Measurements from ENCODE around the gene KCNT1. TPM values are rescaled to one million over a fixed set of nuclear protein-coding genes. Genes with fewer than 3 reads are reported as not detected.

The KCNT1 gene
- total RNA-seq, 4 donors from 2014 or later, result 0.28 to 0.52 TPM; not detected in 2

- no peaks in the 10 kb centered on the region for H3K4me1 ChIP-seq
- no peak for TF ChIP-seq POLR2A (IDR thresholded peaks at IDR 0.05)
- TF ChIP-seq, protein P1, sequence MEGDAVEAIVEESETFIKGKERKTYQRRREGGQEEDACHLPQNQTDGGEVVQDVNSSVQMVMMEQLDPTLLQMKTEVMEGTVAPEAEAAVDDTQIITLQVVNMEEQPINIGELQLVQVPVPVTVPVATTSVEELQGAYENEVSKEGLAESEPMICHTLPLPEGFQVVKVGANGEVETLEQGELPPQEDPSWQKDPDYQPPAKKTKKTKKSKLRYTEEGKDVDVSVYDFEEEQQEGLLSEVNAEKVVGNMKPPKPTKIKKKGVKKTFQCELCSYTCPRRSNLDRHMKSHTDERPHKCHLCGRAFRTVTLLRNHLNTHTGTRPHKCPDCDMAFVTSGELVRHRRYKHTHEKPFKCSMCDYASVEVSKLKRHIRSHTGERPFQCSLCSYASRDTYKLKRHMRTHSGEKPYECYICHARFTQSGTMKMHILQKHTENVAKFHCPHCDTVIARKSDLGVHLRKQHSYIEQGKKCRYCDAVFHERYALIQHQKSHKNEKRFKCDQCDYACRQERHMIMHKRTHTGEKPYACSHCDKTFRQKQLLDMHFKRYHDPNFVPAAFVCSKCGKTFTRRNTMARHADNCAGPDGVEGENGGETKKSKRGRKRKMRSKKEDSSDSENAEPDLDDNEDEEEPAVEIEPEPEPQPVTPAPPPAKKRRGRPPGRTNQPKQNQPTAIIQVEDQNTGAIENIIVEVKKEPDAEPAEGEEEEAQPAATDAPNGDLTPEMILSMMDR (IDR thresholded peaks at IDR 0.05), result no peak
- H3K36me3 ChIP-seq, result no peaks in the 10 kb centered on the region
- intact Hi-C loops (cut with DNase I; ENCODE audit: low total_unique reads), result no loop called here
- no peak overlapping the region for H3K27ac ChIP-seq
- H3K27me3 ChIP-seq, result no peaks in the 10 kb centered on the region
- DNase-seq, result no peak
- no peak overlapping the region for H3K4me3 ChIP-seq
- H3K9me3 ChIP-seq, result no peaks in the 10 kb centered on the region
Measured at GRCh38 chr9:135661816-135662560, 40.0 kb upstream of the KCNT1 start.

DNA sequence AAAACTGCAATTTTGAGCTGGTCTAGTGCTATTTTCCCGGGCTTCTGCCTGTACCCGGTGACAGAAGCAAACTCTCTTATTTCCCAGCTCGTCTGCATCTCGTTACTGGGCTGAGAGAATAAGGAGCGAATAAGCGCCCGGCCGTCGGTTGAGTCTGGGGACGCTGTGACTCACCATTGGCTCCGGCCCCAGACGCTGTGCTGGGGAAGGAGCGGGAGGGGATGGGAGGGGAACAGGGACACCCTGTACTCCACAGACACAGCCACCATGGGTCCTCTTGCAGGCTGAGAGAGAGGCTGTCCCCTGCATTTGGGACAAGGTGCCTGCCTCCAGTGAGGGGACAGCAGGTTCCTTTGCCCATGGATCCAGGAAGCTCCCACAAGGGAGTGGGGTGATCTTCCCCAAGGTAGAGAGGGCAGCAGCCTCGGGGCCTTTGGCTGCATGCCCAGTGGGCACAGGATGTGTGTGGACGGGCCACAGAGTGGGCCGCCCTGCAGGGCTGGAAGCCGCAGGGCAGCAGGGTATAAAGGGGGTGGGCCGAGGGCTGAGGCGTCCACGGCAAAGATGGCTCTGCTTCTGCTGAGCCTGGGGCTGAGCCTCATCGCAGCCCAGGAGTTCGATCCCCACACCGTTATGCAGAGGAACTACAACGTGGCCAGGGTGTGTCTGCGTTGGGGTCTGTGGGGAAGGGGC lies 39.1 kb upstream of the KCNT1 start, which contains the start of gene LCN9:
Gene LCN9, plus strand, starts transcription at position 552 of the 693 bp plus-strand sequence. Its CDS starts 13 bp downstream, at position 565.
- no peak for DNase-seq

GRCh38 chr9:135663451-135663770 lies 38.6 kb upstream of the KCNT1 start:
- Histone ChIP-seq H3K4me3 (no peak overlapping the region), H3K27me3 (no peaks in the 10 kb centered on the region), H3K4me1 (no peaks in the 10 kb centered on the region), H3K36me3 (no peaks in the 10 kb centered on the region), H3K9me3 (no peaks in the 10 kb centered on the region), H3K27ac (no peak overlapping the region)
- TF ChIP-seq, protein P1 (IDR thresholded peaks at IDR 0.05), result no peak
- TF ChIP-seq POLR2A (IDR thresholded peaks at IDR 0.05), result no peak
- intact Hi-C loops (cut with DNase I; ENCODE audit: low total_unique reads), result no loop called here
- no peak for DNase-seq

More for the DNA sequence above, 39.1 kb upstream of the KCNT1 start, which contains the start of gene LCN9:
- intact Hi-C loops (cut with DNase I; ENCODE audit: low total_unique reads), result no loop called here
- Histone ChIP-seq H3K27me3 (no peaks in the 10 kb centered on the region), H3K36me3 (no peaks in the 10 kb centered on the region), H3K27ac (no peak within 1 kb of the TSS), H3K4me3 (no peak within 1 kb of the TSS), H3K9me3 (no peaks in the 10 kb centered on the region), H3K4me1 (no peaks in the 10 kb centered on the region)
- TF ChIP-seq POLR2A (IDR thresholded peaks at IDR 0.05), result no peak
- TF ChIP-seq, protein P1 (IDR thresholded peaks at IDR 0.05), result no peak

DNA sequence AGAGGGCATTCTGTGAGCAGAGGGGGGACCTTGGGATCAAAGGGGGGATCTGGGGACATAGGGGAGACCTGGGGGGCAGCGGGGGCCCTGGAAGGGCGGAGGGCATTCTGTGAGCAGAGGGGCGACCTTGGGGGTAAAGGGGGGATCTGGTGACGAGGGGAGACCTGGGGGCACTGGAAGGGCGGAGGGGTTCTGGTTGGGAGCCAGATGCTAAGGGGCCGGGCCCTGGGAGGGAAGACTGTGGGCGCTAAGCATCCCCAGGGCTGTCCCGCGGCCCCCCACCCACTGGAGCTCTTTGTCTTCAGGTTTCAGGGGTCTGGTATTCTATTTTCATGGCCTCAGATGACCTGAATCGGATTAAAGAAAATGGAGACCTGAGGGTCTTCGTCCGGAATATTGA lies 38.1 kb upstream of the KCNT1 start:
- Histone ChIP-seq H3K27ac (no peak overlapping the region), H3K4me3 (no peak overlapping the region), H3K4me1 (no peaks in the 10 kb centered on the region), H3K9me3 (no peaks in the 10 kb centered on the region), H3K27me3 (no peaks in the 10 kb centered on the region), H3K36me3 (no peaks in the 10 kb centered on the region)
- DNase-seq, result no peak
- TF ChIP-seq, protein P1 (IDR thresholded peaks at IDR 0.05), result no peak
- no peak for TF ChIP-seq POLR2A (IDR thresholded peaks at IDR 0.05)
- intact Hi-C loops (cut with DNase I; ENCODE audit: low total_unique reads), result no loop called here

GRCh38 chr9:135664266-135664665 lies 37.7 kb upstream of the KCNT1 start:
- Histone ChIP-seq H3K4me3 (no peak overlapping the region), H3K27me3 (no peaks in the 10 kb centered on the region), H3K27ac (no peak overlapping the region), H3K4me1 (no peaks in the 10 kb centered on the region), H3K9me3 (no peaks in the 10 kb centered on the region), H3K36me3 (no peaks in the 10 kb centered on the region)
- TF ChIP-seq, protein P1 (IDR thresholded peaks at IDR 0.05), result no peak
- TF ChIP-seq POLR2A (IDR thresholded peaks at IDR 0.05), result no peak
- DNase-seq, result no peak
- intact Hi-C loops (cut with DNase I; ENCODE audit: low total_unique reads), result no loop called here

All from uterus (tissue), 4 donors.